Pancreas (tissue), 10 donors: ENCODE results near the gene KLHL14. TPM values are rescaled to one million over a fixed set of nuclear protein-coding genes. Genes with fewer than 3 reads are reported as not detected.
A peak's percentile ranks its signal among the peaks of the same experiment; 100 is the strongest.

ENCODE experiments used
- ATAC-seq, 4 donors: fragments of 200-7000 bp; cut with Tn5 transposase; one replicate each; pipeline versions ENCODE4 v1.8.0 to v1.9.1; 2020; ENCODE audit warnings: mild to moderate bottlenecking in 4 of 4, moderate library complexity in 4 of 4
- DNase-seq, 6 donors: peaks; one replicate each; pipeline ENCODE4 v3.0.0-alpha.2; 2020
- FAIRE-seq: peaks from 2 replicates; lab custom pipeline; 2012; peaks lifted over from hg19 to GRCh38; lab: Jason Lieb, UNC
- H3K27ac ChIP-seq, 4 donors: fragments of 200-600 bp; sonication (generic); 1 replicate in 3 of 4; 2 replicates in 1 of 4; pipeline versions ENCODE4 v1.5.0 to v1.8.0; 2020
- H3K27me3 ChIP-seq, 4 donors: fragments of 200-600 bp; one replicate each; pipeline ENCODE4 v1.8.0; 2021
- H3K36me3 ChIP-seq, 3 donors: fragments of 200-600 bp; sonication (generic) in 1 of 3; one replicate each; pipeline versions ENCODE4 v1.5.0 to v1.8.0; 2020 to 2021
- H3K4me1 ChIP-seq, 3 donors: fragments of 200-600 bp; one replicate each; pipeline ENCODE4 v1.8.0; 2021
- H3K4me3 ChIP-seq, 4 donors: fragments of 200-600 bp; sonication (generic) in 2 of 4; one replicate each; pipeline versions ENCODE4 v1.5.0 to v1.8.0; 2020 to 2021
- H3K9me3 ChIP-seq, 4 donors: fragments of 200-600 bp; one replicate each; pipeline ENCODE4 v1.8.0; 2021
- CTCF ChIP-seq, 4 donors: fragments of 200-600 bp; sonication (generic) in 3 of 4; IDR thresholded peaks; one replicate each; pipeline versions ENCODE4 v1.5.0 to v1.8.0; 2021; ENCODE audit warnings: antibody characterized with exemption in 4 of 4
- WGBS, 2 donors: extraction: QIAGEN DNeasy Blood & Tissue Kit; methylation state at CpG; one replicate each; pipeline ENCODE4 v1.1.7; 2013; 5-methylcytosine and 5-hydroxymethylcytosine counted together
- intact Hi-C, 3 donors: fragments of 100-400 bp; cut with DNase I; formaldehyde crosslinking; loops; one replicate each; pipeline versions ENCODE4 v1.11.1 to v1.14.2; 2022
- polyA plus RNA-seq, 2 donors: library from polyadenylated mRNA; stranded (reverse); fragments of 200-250 nt; gene quantifications; one replicate each; pipeline ENCODE4 v1.2.3, GENCODE V29; 2013
- total RNA-seq, 6 donors: library from RNA; stranded (reverse); fragmentation: NEBNext Ultra II Directional in 4 of 6; extraction: Animal tissue kit (Norgen Biotek cat#: 25700) in 4 of 6; gene quantifications; one replicate each; pipeline versions ENCODE4 v1.2.1 to v1.2.4, GENCODE V29; 2021 to 2023
- donor health status: healthy with polysubstance abuse.
- donor health status: DM: no; HTN: no; CAD: no; lungs with moderate emphysema.
- donor health status: DM: no; HTN: no; CAD: no.
- donor health status: control.
- donor health status: control.
- donor health status: Bipolar disorder and iron deficiency.
- donor health status: DM: yes; HTN: yes; CAD: no.
- donor health status: DM: no; HTN: no; CAD: no.
- donor health status: DM: no; HTN: no; CAD: no.
- donor health status: DM: yes; HTN: yes; CAD: no.

KLHL14 gene
- total and polyA plus RNA-seq, 8 donors: 0.06 to 0.21 (median 0.08) TPM; not detected in 3

- ATAC-seq (peak; percentile 60 to 82 (median 62)), FAIRE-seq (no peak), DNase-seq (peak in 3 of 6 donors; percentile 17 to 68 (median 67))
- H3K9me3 ChIP-seq: no peaks in the 10 kb centered on the region
- WGBS, 2 donors: 1 to 2% methylated on average over 37 of the region's 37 CpGs
- no peaks in the 10 kb centered on the region for H3K36me3 ChIP-seq
- H3K4me3 ChIP-seq: peak overlapping the region; percentile 8 to 39 (median 24)
- intact Hi-C loops: no loop called here
- no peak overlapping the region for H3K27ac ChIP-seq
- no peak for TF ChIP-seq CTCF (IDR thresholded peaks at IDR 0.05)
- H3K4me1 ChIP-seq: peaks cover 0 to 5% (median 5%) of the 10 kb centered on the region in 3 donors
- H3K27me3 ChIP-seq: peaks cover 0 to 24% (median 0%) of the 10 kb centered on the region in 4 donors
Measured at GRCh38 chr18:32771169-32771751, 1.6 kb downstream of the KLHL14 start.

- ATAC-seq (peak in 3 of 4 donors; percentile 39 to 49 (median 46)), DNase-seq (peak in 3 of 6 donors; percentile 15 to 60 (median 58)), FAIRE-seq (no peak)
- intact Hi-C loops: no loop called here
- Histone ChIP-seq H3K4me1 (peaks cover 0 to 5% (median 5%) of the 10 kb centered on the region in 3 donors), H3K9me3 (no peaks in the 10 kb centered on the region), H3K27me3 (peaks cover 0 to 27% (median under 1%) of the 10 kb centered on the region in 4 donors), H3K27ac (no peak overlapping the region), H3K4me3 (peak overlapping the region in 3 of 4 donors; percentile 12 to 39 (median 35)), H3K36me3 (no peaks in the 10 kb centered on the region)
- 1 to 4% methylated on average over 23 to 34 of the region's 34 CpGs for WGBS, 2 donors
- no peak for TF ChIP-seq CTCF (IDR thresholded peaks at IDR 0.05)
Measured at GRCh38 chr18:32770666-32771168, 2.1 kb downstream of the KLHL14 start.

GRCh38 chr18:32770054-32770665, 2.7 kb downstream of the KLHL14 start:
- peak overlapping the region in 1 of 4 donors; percentile 20 for H3K4me3 ChIP-seq
- peaks cover 0 to 5% (median 5%) of the 10 kb centered on the region in 3 donors for H3K4me1 ChIP-seq
- no peaks in the 10 kb centered on the region for H3K36me3 ChIP-seq
- H3K27me3 ChIP-seq: peaks cover 0 to 31% (median 3%) of the 10 kb centered on the region in 4 donors
- TF ChIP-seq CTCF (IDR thresholded peaks at IDR 0.05): no peak
- intact Hi-C loops: no loop called here
- DNase-seq: peak in 4 of 6 donors; percentile 13 to 82 (median 44)
- no peak for FAIRE-seq
- ATAC-seq: peak; percentile 28 to 53 (median 32)
- no peaks in the 10 kb centered on the region for H3K9me3 ChIP-seq
- 4 to 5% methylated on average over 28 to 37 of the region's 37 CpGs for WGBS, 2 donors
- H3K27ac ChIP-seq: no peak overlapping the region

- intact Hi-C loops: no loop called here
- Histone ChIP-seq H3K4me3 (peak overlapping the region in 1 of 4 donors; percentile 20), H3K36me3 (no peaks in the 10 kb centered on the region), H3K4me1 (peaks cover 0 to 5% (median 5%) of the 10 kb centered on the region in 3 donors), H3K27ac (no peak overlapping the region), H3K9me3 (no peaks in the 10 kb centered on the region), H3K27me3 (peaks cover 0 to 31% (median 3%) of the 10 kb centered on the region in 4 donors)
- no peak for TF ChIP-seq CTCF (IDR thresholded peaks at IDR 0.05)
- 7 to 9% methylated on average over 31 of the region's 31 CpGs for WGBS, 2 donors
- FAIRE-seq (no peak), DNase-seq (peak in 3 of 6 donors; percentile 12 to 68 (median 25)), ATAC-seq (peak in 3 of 4 donors; percentile 22 to 40 (median 24))
Measured at GRCh38 chr18:32769586-32770053, 3.2 kb downstream of the KLHL14 start.
